ENCODE results near the gene BTNL8.

BTNL8 gene

DNA sequence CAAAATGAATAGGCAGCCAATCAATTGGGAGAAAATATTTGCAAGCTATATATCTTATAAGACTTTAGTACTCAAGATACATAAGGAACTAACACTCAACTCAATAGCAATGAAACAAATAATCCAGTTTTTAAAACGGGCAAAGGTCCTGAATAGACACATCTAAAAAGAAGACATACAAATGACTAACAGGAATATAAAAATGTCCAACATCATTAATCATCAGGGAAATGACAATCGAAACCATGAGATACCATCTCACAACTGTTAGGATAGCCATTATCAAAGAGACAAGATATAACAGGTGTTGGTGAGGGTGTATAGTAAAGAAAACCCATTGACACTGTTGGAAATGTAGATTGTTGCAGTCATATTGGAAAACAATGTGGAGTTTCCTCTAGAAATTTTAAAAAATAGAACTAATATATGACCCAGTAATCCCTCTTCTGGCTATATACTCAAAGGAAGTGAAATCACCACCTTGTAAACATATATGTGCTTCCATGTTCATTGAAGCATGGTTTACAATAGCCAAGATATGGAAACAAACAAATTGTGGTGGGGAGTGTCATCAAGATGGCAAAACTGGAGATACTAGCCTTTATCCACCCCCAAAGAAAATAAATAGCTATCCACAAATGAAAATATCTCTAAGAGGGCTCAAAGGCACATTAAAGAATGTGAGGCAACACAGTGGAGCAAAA lies 75.8 kb downstream of the BTNL8 start:
- no peaks in the 10 kb centered on the region for H3K36me3 ChIP-seq (ENCODE audit: control insufficient read depth in 1 of 2, insufficient read depth in 2 of 2, low read depth in 1 of 2, low read length in 2 of 2)
- H3K14ac ChIP-seq (ENCODE audit: low read length in 2 of 2) = no peak overlapping the region
- H2BK15ac ChIP-seq (ENCODE audit: low read depth, poor library complexity, severe bottlenecking) = no peak overlapping the region
- H3K9ac ChIP-seq (ENCODE audit: low read length) = no peak overlapping the region
- no peaks in the 10 kb centered on the region for H3K79me1 ChIP-seq (replicated peaks; ENCODE audit: low read length, poor library complexity, severe bottlenecking)
- no peak overlapping the region for H3K4ac ChIP-seq (ENCODE audit: low read depth in 1 of 2, low read length in 2 of 2)
- H3K27me3 ChIP-seq (ENCODE audit: control insufficient read depth in 1 of 2, insufficient read depth in 1 of 2, low read length in 2 of 2) = no peaks in the 10 kb centered on the region
- no peak overlapping the region for H3K4me2 ChIP-seq (ENCODE audit: low read length, poor library complexity, severe bottlenecking)
- no peak overlapping the region for H3K27ac ChIP-seq (ENCODE audit: low read length, poor library complexity, severe bottlenecking)
- H3K18ac ChIP-seq (ENCODE audit: low read depth in 1 of 2, low read length in 2 of 2) = no peak overlapping the region
- no peak overlapping the region for H3K4me3 ChIP-seq (ENCODE audit: insufficient read depth in 1 of 2, low read depth in 1 of 2, low read length in 2 of 2)
- H3K23ac ChIP-seq (ENCODE audit: low read length in 2 of 2) = no peak overlapping the region
- no peaks in the 10 kb centered on the region for H3K9me3 ChIP-seq (ENCODE audit: control insufficient read depth, low read length)
- DNase-seq = no peak
- H3K4me1 ChIP-seq (ENCODE audit: control insufficient read depth, insufficient read depth, low read depth, low read length) = no peaks in the 10 kb centered on the region
- H2BK12ac ChIP-seq (ENCODE audit: low read length in 2 of 2) = no peak overlapping the region
- H2AFZ ChIP-seq (ENCODE audit: low read depth, low read length) = no peak overlapping the region
- H2BK5ac ChIP-seq (ENCODE audit: low read depth, low read length, poor library complexity, severe bottlenecking) = no peak overlapping the region
- WGBS = 67% methylated on average over 1 of the region's 2 CpGs
- no peak overlapping the region for H4K8ac ChIP-seq (ENCODE audit: low read length)
- H2BK120ac ChIP-seq (ENCODE audit: low read depth, low read length) = no peak overlapping the region
- no peak overlapping the region for H4K91ac ChIP-seq (ENCODE audit: low read length)
- H2AK5ac ChIP-seq (ENCODE audit: low read length, severe bottlenecking) = no peak overlapping the region

DNA sequence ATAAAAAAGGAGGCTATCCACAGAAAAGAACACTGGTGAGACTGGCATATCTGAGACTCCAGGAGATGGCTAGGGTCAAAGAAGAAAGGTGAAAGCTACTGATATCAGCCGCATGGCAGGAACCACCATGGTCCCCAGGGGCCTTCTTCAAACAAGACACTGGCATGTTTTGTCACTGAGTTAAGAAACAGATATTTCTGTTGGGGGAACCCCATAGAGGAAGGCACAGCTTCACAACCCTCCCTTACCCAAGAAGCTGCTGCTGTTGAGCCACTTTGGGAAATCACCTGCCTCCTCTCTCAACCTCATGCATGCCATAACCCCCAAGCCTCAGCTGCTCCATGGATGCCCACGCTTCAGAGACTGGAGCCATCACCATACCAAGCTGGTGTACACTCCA lies 76.4 kb downstream of the BTNL8 start:
- Histone ChIP-seq H3K27me3 (ENCODE audit: control insufficient read depth in 1 of 2, insufficient read depth in 1 of 2, low read length in 2 of 2) (no peaks in the 10 kb centered on the region), H3K36me3 (ENCODE audit: control insufficient read depth in 1 of 2, insufficient read depth in 2 of 2, low read depth in 1 of 2, low read length in 2 of 2) (no peaks in the 10 kb centered on the region), H3K4me3 (ENCODE audit: insufficient read depth in 1 of 2, low read depth in 1 of 2, low read length in 2 of 2) (no peak overlapping the region), H3K27ac (ENCODE audit: low read length, poor library complexity, severe bottlenecking) (no peak overlapping the region), H2BK15ac (ENCODE audit: low read depth, poor library complexity, severe bottlenecking) (no peak overlapping the region), H3K23ac (ENCODE audit: low read length in 2 of 2) (no peak overlapping the region), H2BK12ac (ENCODE audit: low read length in 2 of 2) (no peak overlapping the region), H3K18ac (ENCODE audit: low read depth in 1 of 2, low read length in 2 of 2) (no peak overlapping the region), H2AK5ac (ENCODE audit: low read length, severe bottlenecking) (no peak overlapping the region), H2BK120ac (ENCODE audit: low read depth, low read length) (no peak overlapping the region), H3K79me1 (replicated peaks; ENCODE audit: low read length, poor library complexity, severe bottlenecking) (no peaks in the 10 kb centered on the region), H3K4me2 (ENCODE audit: low read length, poor library complexity, severe bottlenecking) (no peak overlapping the region), H3K4ac (ENCODE audit: low read depth in 1 of 2, low read length in 2 of 2) (no peak overlapping the region), H4K8ac (ENCODE audit: low read length) (no peak overlapping the region), H2BK5ac (ENCODE audit: low read depth, low read length, poor library complexity, severe bottlenecking) (no peak overlapping the region), H3K9ac (ENCODE audit: low read length) (no peak overlapping the region), H4K91ac (ENCODE audit: low read length) (no peak overlapping the region), H2AFZ (ENCODE audit: low read depth, low read length) (no peak overlapping the region), H3K14ac (ENCODE audit: low read length in 2 of 2) (no peak overlapping the region), H3K4me1 (ENCODE audit: control insufficient read depth, insufficient read depth, low read depth, low read length) (no peaks in the 10 kb centered on the region), H3K9me3 (ENCODE audit: control insufficient read depth, low read length) (no peaks in the 10 kb centered on the region)
- no peak for DNase-seq
- WGBS = 50% methylated on average over 1 of the region's 2 CpGs

DNA sequence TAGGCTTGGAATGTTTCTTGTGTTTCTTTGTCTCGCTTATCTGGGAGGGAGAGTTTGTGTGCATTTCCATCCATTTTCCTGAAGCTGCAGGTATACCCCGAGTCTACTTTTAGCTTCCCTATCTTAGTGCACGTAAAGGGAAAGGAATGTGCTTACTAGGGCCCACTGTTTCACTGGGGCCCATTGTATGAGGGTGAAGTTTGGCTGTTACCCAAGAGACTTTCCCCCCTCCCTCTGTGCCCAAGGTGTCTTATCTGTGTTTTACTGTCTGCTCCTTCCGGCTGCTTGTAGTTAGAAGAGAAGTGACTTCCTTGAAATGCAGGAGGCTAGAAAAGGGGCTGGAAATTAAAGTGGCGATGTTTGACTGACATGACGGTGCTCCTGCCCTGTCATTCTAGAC lies 77.6 kb downstream of the BTNL8 start:
- Histone ChIP-seq H3K14ac (ENCODE audit: low read length in 2 of 2) (no peak overlapping the region), H3K4me3 (ENCODE audit: insufficient read depth in 1 of 2, low read depth in 1 of 2, low read length in 2 of 2) (no peak overlapping the region), H3K9me3 (ENCODE audit: control insufficient read depth, low read length) (no peaks in the 10 kb centered on the region), H3K4me2 (ENCODE audit: low read length, poor library complexity, severe bottlenecking) (no peak overlapping the region), H2BK120ac (ENCODE audit: low read depth, low read length) (no peak overlapping the region), H3K27ac (ENCODE audit: low read length, poor library complexity, severe bottlenecking) (no peak overlapping the region), H2BK15ac (ENCODE audit: low read depth, poor library complexity, severe bottlenecking) (no peak overlapping the region), H4K8ac (ENCODE audit: low read length) (no peak overlapping the region), H2BK12ac (ENCODE audit: low read length in 2 of 2) (no peak overlapping the region), H3K4ac (ENCODE audit: low read depth in 1 of 2, low read length in 2 of 2) (no peak overlapping the region), H3K79me1 (replicated peaks; ENCODE audit: low read length, poor library complexity, severe bottlenecking) (no peaks in the 10 kb centered on the region), H3K9ac (ENCODE audit: low read length) (no peak overlapping the region), H3K18ac (ENCODE audit: low read depth in 1 of 2, low read length in 2 of 2) (no peak overlapping the region), H3K23ac (ENCODE audit: low read length in 2 of 2) (no peak overlapping the region), H2AK5ac (ENCODE audit: low read length, severe bottlenecking) (no peak overlapping the region), H4K91ac (ENCODE audit: low read length) (no peak overlapping the region), H3K4me1 (ENCODE audit: control insufficient read depth, insufficient read depth, low read depth, low read length) (no peaks in the 10 kb centered on the region), H2AFZ (ENCODE audit: low read depth, low read length) (no peak overlapping the region), H3K36me3 (ENCODE audit: control insufficient read depth in 1 of 2, insufficient read depth in 2 of 2, low read depth in 1 of 2, low read length in 2 of 2) (no peaks in the 10 kb centered on the region), H2BK5ac (ENCODE audit: low read depth, low read length, poor library complexity, severe bottlenecking) (no peak overlapping the region), H3K27me3 (ENCODE audit: control insufficient read depth in 1 of 2, insufficient read depth in 1 of 2, low read length in 2 of 2) (no peaks in the 10 kb centered on the region)
- 82% methylated on average over 6 of the region's 6 CpGs for WGBS
- DNase-seq = no peak

DNA sequence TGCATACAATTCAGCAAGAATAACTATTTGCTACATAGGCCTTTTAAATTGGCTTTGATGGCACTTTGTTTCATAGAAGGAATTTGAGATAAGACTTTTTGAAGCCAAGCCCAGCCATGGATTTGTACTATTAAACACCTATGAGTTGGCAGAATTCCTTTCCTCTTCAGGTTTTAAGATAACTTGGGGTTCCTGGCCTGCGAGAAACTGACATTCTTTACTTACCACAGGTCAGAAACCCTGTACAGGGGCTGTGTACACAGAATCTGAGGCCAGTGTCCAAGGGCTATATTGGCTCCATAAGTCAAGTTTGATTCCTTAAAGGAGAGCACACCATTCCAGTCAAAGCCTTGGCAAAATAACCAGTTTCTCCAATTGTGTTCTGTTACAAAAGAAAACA lies 78.9 kb downstream of the BTNL8 start:
- Histone ChIP-seq H2BK120ac (ENCODE audit: low read depth, low read length) (no peak overlapping the region), H3K9ac (ENCODE audit: low read length) (no peak overlapping the region), H3K18ac (ENCODE audit: low read depth in 1 of 2, low read length in 2 of 2) (no peak overlapping the region), H2BK12ac (ENCODE audit: low read length in 2 of 2) (no peak overlapping the region), H3K27me3 (ENCODE audit: control insufficient read depth in 1 of 2, insufficient read depth in 1 of 2, low read length in 2 of 2) (peaks cover 0 to 10% of the 10 kb centered on the region in 2 experiments), H3K4ac (ENCODE audit: low read depth in 1 of 2, low read length in 2 of 2) (no peak overlapping the region), H3K27ac (ENCODE audit: low read length, poor library complexity, severe bottlenecking) (no peak overlapping the region), H4K8ac (ENCODE audit: low read length) (no peak overlapping the region), H2AK5ac (ENCODE audit: low read length, severe bottlenecking) (no peak overlapping the region), H4K91ac (ENCODE audit: low read length) (no peak overlapping the region), H2BK5ac (ENCODE audit: low read depth, low read length, poor library complexity, severe bottlenecking) (no peak overlapping the region), H3K4me3 (ENCODE audit: insufficient read depth in 1 of 2, low read depth in 1 of 2, low read length in 2 of 2) (no peak overlapping the region), H3K9me3 (ENCODE audit: control insufficient read depth, low read length) (no peaks in the 10 kb centered on the region), H3K79me1 (replicated peaks; ENCODE audit: low read length, poor library complexity, severe bottlenecking) (no peaks in the 10 kb centered on the region), H3K23ac (ENCODE audit: low read length in 2 of 2) (no peak overlapping the region), H3K4me1 (ENCODE audit: control insufficient read depth, insufficient read depth, low read depth, low read length) (no peaks in the 10 kb centered on the region), H2BK15ac (ENCODE audit: low read depth, poor library complexity, severe bottlenecking) (no peak overlapping the region), H3K36me3 (ENCODE audit: control insufficient read depth in 1 of 2, insufficient read depth in 2 of 2, low read depth in 1 of 2, low read length in 2 of 2) (no peaks in the 10 kb centered on the region), H3K4me2 (ENCODE audit: low read length, poor library complexity, severe bottlenecking) (no peak overlapping the region), H2AFZ (ENCODE audit: low read depth, low read length) (no peak overlapping the region), H3K14ac (ENCODE audit: low read length in 2 of 2) (no peak overlapping the region)
- WGBS = 33% methylated on average over 1 of the region's 1 CpG
- DNase-seq = no peak

Measured in mesenchymal stem cell (in vitro differentiated cells and primary cell).